NCI-H2029 (cell line): Measurements from ENCODE around the gene FAM136A.
"Not testable (repeated sequence)": the region's sequence is repeated elsewhere in the genome, so short reads cannot be mapped to it uniquely, and the experiment has no call there.

ENCODE experiments used
- DNase-seq: peaks from one replicate; lab custom pipeline; 2025; lab: John Stamatoyannopoulos, UW

Gene FAM136A

DNA sequence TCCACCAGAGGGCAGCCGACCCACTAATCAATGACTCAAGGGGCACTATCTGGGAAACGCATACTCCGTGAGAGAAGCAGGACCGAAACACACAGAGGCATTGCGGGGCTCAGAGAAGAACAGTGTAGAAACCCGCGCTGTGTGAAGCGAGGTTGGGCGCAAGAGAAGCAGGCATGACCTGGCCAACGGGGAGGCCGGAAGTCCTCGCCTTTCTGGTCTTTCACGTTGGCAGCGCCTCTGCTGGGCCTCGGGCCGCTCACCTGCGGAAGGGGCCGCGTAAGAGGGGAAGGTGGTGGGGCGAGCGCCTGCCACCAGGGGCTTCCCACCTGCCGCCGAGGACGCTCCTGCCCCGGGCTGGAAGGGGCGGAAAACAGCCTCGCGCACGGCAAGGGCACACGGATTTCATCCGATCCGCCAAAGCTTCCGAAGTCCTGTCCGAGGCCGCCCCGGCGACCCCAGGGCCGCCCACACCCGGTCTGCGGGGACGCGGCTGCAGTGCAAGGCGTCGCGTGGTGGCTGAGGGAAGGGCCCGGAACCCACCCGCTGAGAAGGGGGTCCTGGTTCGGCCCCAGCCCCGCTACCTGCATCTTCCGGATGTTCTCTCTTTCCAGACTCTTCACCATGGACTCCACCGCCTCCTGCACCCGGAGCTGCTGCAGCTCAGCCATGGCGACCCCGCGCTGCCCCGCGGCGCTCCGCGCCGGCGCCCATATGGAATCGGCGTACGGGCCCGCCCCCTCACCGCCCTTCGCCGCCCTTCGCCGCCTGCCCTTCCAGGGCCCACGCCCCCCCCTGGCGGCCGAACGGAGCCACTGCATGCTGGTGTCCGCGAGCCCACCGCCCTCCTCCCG, at the start of gene FAM136A:
FAM136A (minus strand) TSS at position 724 of the 851 bp plus-strand sequence; CDS start at position 668, 56 bp downstream.
- DNase-seq = peak; percentile 67

DNA sequence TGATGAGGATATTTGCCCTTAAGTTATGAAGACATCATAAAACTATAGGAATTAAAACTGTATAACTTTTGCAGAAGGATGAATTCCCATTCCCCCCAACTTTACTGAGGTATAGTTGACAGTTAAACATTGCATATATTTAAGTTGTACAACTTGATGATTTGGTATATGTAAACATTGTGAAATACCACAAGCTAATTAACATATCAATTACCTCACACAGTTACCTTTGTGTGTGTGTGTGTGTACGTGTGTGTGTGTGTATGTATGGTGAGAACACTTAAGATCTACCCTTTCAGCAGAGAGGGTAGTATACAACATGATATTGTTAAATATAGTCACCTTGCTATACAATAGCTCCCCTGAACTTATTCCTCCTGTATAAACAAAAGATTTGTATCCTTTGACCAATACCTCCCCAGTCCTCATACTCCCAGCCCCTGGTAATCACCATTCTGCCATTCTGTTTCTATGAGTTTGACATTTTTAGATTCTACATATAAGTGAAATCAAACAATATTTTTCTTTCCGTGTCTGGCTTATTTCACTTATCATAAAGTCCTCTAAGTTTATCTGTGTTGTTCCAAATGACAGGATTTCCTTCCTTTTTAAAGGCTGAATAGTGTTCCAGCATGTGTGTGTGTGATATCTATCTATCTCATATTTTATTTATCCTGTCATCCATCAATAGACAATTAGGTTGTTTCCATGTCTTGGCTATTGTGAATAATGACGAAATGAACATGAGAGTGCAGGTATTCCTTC, 48.2 kb upstream of the FAM136A start:
- DNase-seq = no peak

GRCh38 chr2:70347831-70348230, 46.0 kb upstream of the FAM136A start:
- DNase-seq = no peak

DNA sequence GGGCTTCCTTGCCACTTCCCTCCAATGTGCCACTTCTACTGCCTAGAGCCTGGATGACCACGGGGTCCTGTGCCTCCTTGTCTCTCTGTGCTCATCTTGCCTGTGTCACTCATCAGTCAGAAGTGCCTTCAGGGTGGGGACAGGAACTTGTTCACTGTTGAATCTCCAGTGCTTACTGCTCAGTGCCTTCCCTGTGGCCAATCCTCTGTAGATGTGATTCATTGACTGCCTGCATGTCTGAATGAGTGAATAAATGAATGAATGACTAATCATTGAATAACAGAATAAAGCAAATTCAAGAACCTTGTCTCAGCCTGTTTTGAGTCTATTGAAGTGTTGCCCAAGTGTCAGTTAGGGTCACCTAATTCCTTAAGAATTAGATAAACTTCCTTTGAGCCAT, 42.3 kb upstream of the FAM136A start:
- no peak for DNase-seq

DNA sequence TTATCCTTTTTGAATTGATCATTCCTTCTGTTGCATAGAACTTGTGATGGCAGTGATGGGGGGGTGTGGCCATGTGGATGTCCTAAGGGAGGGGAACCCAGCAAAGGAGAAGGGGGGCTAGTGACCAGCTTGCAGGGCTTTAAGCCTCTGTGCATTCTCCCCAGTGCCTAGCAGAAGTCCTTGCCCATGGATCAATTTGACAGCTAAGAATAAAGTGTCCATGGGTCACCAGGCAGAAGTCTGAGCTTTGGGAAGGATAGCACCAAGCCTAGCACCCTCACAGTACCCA, 39.6 kb upstream of the FAM136A start:
- no peak for DNase-seq

GRCh38 chr2:70340761-70341476, 39.1 kb upstream of the FAM136A start:
- no peak for DNase-seq

DNA sequence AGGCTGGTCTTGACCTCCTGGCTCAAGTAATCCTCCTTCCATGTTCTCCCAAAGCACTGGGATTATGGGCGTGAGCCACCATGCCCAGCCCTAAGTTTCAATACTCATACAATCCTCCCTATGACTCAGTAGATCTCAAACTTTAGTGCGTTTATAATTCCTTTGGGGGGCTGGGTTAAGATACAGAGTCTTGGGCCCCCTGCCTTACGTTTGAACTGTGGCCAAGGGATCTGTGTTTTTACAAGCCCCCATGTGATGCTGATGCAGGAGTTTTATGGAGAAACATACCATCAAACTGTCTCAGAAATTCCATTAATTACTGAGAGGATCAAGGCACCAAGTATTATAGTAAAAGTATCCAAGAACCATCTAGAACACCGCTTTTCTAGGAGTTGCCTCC, 38.2 kb upstream of the FAM136A start:
- DNase-seq = no peak

DNA sequence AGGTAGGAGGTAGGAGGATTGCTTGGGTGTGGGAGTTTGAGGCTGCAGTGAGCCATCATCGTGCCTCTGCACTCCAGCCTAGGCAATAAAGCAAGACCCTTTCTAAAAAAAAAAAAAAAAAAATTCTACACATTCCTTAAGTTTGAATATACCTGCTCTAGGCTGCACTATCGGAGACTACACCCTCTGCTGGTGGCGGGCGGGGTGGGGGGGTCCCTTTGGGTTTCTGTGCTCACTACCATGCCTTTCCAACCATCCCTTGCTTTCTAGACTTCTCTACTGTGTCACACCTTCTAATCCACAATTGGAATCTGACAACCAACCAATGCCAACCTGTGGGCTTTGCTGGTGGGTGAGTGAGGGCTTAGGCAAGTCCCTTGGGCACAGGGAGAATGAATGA, 34.7 kb upstream of the FAM136A start:
- no peak for DNase-seq

GRCh38 chr2:70331012-70331411, 29.1 kb upstream of the FAM136A start:
- DNase-seq = no peak

GRCh38 chr2:70330476-70330875, 28.6 kb upstream of the FAM136A start:
- DNase-seq = no peak

GRCh38 chr2:70328921-70329561, 27.2 kb upstream of the FAM136A start:
- DNase-seq = peak; percentile 64

DNA sequence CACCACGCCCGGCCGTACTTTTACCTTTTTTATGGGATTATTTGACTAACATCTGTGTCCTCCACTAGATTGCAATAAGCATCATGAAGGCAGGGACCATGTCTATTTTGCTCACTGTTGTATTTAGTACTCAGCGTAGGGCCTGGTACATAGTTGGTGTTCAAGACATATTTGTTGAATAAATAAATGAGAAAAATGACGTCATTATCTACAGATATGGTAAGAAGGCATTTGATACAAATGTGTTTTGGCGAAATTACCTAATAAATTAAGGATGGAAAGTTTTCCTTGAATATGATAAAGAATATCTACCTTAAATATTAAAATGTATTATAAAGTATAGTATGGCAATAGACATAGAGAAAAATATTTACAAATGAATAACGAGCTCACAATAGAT, 24.0 kb upstream of the FAM136A start:
- DNase-seq = no peak

DNA sequence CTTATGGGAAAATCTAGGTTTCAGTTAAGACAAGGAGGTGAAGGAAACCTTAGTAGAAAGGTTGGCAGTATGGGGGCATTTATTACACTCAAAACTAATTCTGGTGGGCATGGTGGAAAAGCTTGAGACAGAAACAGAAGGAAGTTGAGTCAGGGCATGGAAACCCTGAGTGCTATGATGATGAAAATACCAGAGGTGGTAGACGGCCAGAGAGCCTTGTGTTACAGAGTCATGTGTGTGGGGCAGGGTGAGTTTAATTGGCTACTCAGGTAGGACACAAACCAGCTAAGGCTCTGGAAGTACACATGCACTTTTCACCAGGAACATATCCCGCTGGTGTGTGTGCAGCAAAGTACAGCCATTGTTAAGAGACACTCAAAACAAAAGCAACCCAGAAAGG, 20.7 kb upstream of the FAM136A start:
- DNase-seq = no peak

DNA sequence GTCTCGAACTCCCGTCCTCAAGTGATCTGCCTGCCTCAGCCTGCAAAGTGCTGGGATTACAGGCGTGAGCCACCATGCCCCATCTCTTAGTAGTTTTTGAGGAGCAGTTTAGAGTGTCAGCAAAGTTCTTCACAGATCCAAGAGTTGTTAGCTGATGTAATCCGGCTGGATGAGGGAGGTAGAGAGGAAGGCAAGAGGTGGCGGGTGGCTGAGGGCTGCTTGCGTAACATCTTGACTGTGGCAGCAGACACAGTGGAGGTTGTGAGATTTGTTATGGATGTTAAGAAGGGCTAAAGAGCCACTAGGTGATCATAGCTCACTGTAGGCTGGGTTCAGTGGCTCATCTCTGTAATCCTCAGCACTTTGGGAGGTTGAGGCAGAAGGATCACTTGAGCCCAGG, 19.5 kb upstream of the FAM136A start:
- DNase-seq = no peak

DNA sequence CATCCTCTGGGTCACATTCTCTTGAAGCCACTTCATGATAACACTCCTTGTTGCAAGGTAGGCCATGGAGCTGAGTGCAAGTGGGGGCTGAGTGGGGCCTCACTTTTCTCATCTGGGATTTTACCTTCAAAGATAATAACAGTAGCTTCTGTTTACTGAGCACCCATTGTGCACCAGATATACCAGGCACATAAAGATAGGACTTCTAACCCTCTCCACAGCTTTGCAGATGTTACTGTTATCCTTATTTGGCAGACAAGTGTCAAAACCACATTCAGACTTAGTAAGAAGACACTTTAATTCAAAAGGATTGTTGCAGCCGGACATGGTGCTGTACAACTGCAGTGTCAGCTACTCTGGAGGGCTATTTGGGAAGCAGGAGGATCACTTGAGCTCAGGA, 12.8 kb upstream of the FAM136A start:
- no peak for DNase-seq

- DNase-seq = no peak
These were observed 10.7 kb upstream of the FAM136A start for GRCh38 chr2:70312560-70312959.

GRCh38 chr2:70310899-70311298, 9.0 kb upstream of the FAM136A start:
- no peak for DNase-seq

DNA sequence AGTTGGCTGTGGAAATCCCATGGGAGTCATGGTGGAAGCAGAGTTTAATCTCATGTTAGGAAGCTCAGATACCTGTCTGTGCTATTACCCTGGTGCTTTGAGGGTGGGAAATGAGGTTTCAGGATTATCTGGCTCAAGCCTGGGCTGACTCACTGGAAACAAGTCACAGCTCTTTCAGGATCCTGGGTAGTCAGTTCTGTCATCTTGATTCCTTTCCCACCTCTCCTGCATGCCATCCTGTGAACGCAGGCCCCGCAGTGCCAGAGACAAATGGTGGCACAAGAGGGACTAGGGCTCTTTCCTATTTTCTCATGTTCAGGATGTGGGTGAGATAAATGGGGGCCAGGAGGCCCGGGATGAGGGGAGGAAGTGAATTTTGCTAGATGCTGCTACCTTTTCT, 3.7 kb upstream of the FAM136A start:
- no peak for DNase-seq

- peak; percentile 53 for DNase-seq
These were observed 2.6 kb upstream of the FAM136A start for GRCh38 chr2:70304498-70304897.

DNA sequence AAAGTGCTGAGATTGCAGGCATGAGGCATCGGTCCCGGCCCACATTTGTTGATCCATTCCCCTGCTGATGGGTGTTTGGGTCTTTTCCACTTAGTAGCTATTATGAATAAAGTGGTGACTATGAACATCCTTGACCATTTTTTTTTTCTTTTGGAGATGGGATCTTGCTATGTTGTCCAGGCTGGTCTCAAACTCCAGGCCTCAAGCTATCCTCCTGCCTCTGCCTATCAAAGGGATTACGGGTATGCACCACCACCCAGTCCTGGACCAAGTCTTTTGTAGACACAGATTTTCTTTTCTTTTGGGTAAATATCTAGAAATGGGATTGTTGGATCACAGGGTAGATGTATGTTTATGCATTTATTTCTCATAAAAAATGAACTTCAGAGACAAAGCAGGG, 1.3 kb upstream of the FAM136A start:
- no peak for DNase-seq

DNA sequence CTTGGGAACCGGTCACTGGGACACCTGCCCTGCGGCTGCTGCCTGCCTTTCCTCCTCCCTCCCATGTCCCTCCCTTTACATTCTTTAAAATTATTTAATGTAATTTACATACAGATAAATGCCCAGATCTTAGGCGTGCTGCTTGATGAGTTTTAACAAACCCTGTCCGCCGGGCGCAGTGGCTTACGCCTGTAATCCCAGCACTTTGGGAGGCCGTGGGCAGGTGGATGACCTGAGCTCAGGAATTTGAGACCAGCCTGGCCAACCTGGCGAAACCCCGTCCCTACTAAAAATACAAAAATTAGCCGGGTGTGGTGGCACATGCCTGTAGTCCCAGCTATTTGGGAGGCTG, 304 bp upstream of the FAM136A start:
- not testable (repeated sequence) for DNase-seq

GRCh38 chr2:70300771-70301343, 1.0 kb downstream of the FAM136A start:
- DNase-seq = peak; percentile 3
